HCT116 (cell line): ENCODE data around the gene CDHR3. TPM values are rescaled to one million over a fixed set of nuclear protein-coding genes. Genes with fewer than 3 reads are reported as not detected.
"Not testable (repeated sequence)": the region's sequence is repeated elsewhere in the genome, so short reads cannot be mapped to it uniquely, and the experiment has no call there.

ENCODE experiments used
- ATAC-seq: fragments of 200-7000 bp; cut with Tn5 transposase; 2 replicates; pipeline ENCODE4 v1.9.1; 2020; ENCODE audit warnings: mild to moderate bottlenecking, moderate library complexity
- BruUV-seq: library from RNA; stranded (reverse); fragments of 400-500 nt; replicated peaks from 2 replicates; lab custom pipeline; 2021; lab: Mats Ljungman, UMichigan
- CTCF ChIA-PET: fragments of 300-600 bp; sonication (Branson Sonifier 250); formaldehyde crosslinking; loops from one replicate; lab custom pipeline; 2021; ENCODE audit warnings: antibody characterized with exemption; lab: Charles Lee
- POLR2A ChIA-PET: fragments of 300-600, 350-600 bp; sonication (Branson Sonifier 250); formaldehyde crosslinking; loops from one replicate; lab custom pipeline; 2021; ENCODE audit warnings: antibody characterized with exemption; lab: Charles Lee
- RAD21 ChIA-PET, 2 experiments: fragments of 300-600 bp; sonication (Branson Sonifier 250); formaldehyde crosslinking; loops; one replicate each; lab custom pipeline; 2023; ENCODE audit warnings: low total read pairs in 2 of 2; ENCODE audit not compliant: uncharacterized antibody in 2 of 2, unreplicated experiment in 2 of 2, low non-redundant PET in 1 of 2; lab: Charles Lee
- DNase-seq: peaks from one replicate; pipeline ENCODE4 v3.0.0-alpha.2; 2010; ENCODE audit warnings: low read depth, low spot score
- H2AFZ ChIP-seq: fragments of 200-600 bp; shearing (Covaris generic), sonication (generic); 2 replicates; pipeline ENCODE4 v1.6.1; 2017; ENCODE audit warnings: low read depth, mixed run types, mixed read lengths, antibody characterized with exemption, low read length; ENCODE audit not compliant: poor library complexity, severe bottlenecking
- H3K27ac ChIP-seq: 2 replicates; pipeline ENCODE4 v1.5.1; 2012; ENCODE audit warnings: low read depth, low read length
- H3K27me3 ChIP-seq: fragments of 200-600 bp; sonication (generic); 2 replicates; pipeline ENCODE4 v1.6.1; 2016; ENCODE audit warnings: mixed run types, low read length, mixed read lengths; ENCODE audit not compliant: insufficient read depth
- H3K36me3 ChIP-seq, 2 experiments: fragments of 200-500 bp in 1 of 2; fragments of 200-600 bp in 1 of 2; sonication (Bioruptor generic) in 1 of 2; sonication (generic) in 1 of 2; 2 replicates each; pipeline versions ENCODE4 v1.5.1 to v1.6.1; 2014 to 2016; ENCODE audit warnings: low read length in 2 of 2, inconsistent platforms in 1 of 2, mixed read lengths in 1 of 2, mixed run types in 1 of 2; ENCODE audit not compliant: insufficient read depth in 2 of 2, control insufficient read depth in 1 of 2
- H3K4me1 ChIP-seq, 2 experiments: fragments of 200-600 bp in 1 of 2; sonication (generic) in 1 of 2; 2 replicates each; pipeline versions ENCODE4 v1.5.1 to v1.6.1; 2012 to 2017; ENCODE audit warnings: low read length in 2 of 2, inconsistent platforms in 1 of 2, mild to moderate bottlenecking in 1 of 2, mixed read lengths in 1 of 2, mixed run types in 1 of 2, moderate library complexity in 1 of 2; ENCODE audit not compliant: insufficient read depth in 2 of 2, control insufficient read depth in 1 of 2
- H3K4me2 ChIP-seq: fragments of 200-600 bp; sonication (generic); 2 replicates; pipeline ENCODE4 v1.6.1; 2017; ENCODE audit warnings: mixed run types, low read length, mixed read lengths
- H3K4me3 ChIP-seq, 2 experiments: fragments of 200-600 bp in 1 of 2; sonication (generic) in 1 of 2; replicated peaks in 1 of 2; 2 replicates each; pipeline ENCODE4 v1.5.1; 2011 to 2016; ENCODE audit warnings: low read length in 2 of 2, control low read depth in 1 of 2, low read depth in 1 of 2, mild to moderate bottlenecking in 1 of 2, mixed read lengths in 1 of 2, mixed run types in 1 of 2
- H3K79me2 ChIP-seq: fragments of 200-600 bp; sonication (generic); 2 replicates; pipeline ENCODE4 v1.6.1; 2017; ENCODE audit warnings: mild to moderate bottlenecking, mixed run types, low read length, moderate library complexity, mixed read lengths; ENCODE audit not compliant: insufficient read depth
- H3K9ac ChIP-seq: fragments of 200-600 bp; sonication (generic); 2 replicates; pipeline ENCODE4 v1.6.1; 2016; ENCODE audit warnings: low read length, mixed read lengths
- H3K9me2 ChIP-seq: fragments of 200-600 bp; sonication (generic), shearing (Covaris generic); 2 replicates; pipeline ENCODE4 v1.6.1; 2017; ENCODE audit warnings: mixed run types, mild to moderate bottlenecking, moderate library complexity; ENCODE audit not compliant: insufficient read depth
- H3K9me3 ChIP-seq, 2 experiments: fragments of 200-500 bp in 1 of 2; fragments of 200-600 bp in 1 of 2; sonication (Bioruptor generic) in 1 of 2; sonication (generic) in 1 of 2; 2 replicates each; pipeline ENCODE4 v1.6.1; 2014 to 2017; ENCODE audit warnings: low read length in 2 of 2, mixed read lengths in 2 of 2, inconsistent platforms in 1 of 2, low read depth in 1 of 2, mild to moderate bottlenecking in 1 of 2, mixed run types in 1 of 2, moderate library complexity in 1 of 2; ENCODE audit not compliant: control insufficient read depth in 1 of 2, insufficient read depth in 1 of 2
- H4K20me1 ChIP-seq: fragments of 200-600 bp; sonication (generic), shearing (Covaris generic); 2 replicates; pipeline ENCODE4 v1.6.1; 2017; ENCODE audit warnings: mixed run types, mild to moderate bottlenecking, moderate library complexity; ENCODE audit not compliant: insufficient read depth
- CBX3 ChIP-seq: IDR thresholded peaks from 2 replicates; pipeline ENCODE4 v1.6.1; 2012; ENCODE audit warnings: low read depth
- RAD21 ChIP-seq: IDR thresholded peaks from 2 replicates; pipeline ENCODE4 v1.6.1; 2012; ENCODE audit warnings: low read depth, mild to moderate bottlenecking
- TCF7L2 ChIP-seq: IDR thresholded peaks from 2 replicates; pipeline ENCODE4 v1.7.0; 2011; ENCODE audit warnings: borderline replicate concordance, inconsistent platforms; ENCODE audit not compliant: insufficient read depth, insufficient read length; ENCODE audit errors: extremely low read depth
- ZFX ChIP-seq: fragments of 450-650 bp; IDR thresholded peaks from 2 replicates; pipeline ENCODE4 v1.6.1; 2017
- intact Hi-C: fragments of 100-400 bp; cut with micrococcal nuclease; formaldehyde crosslinking; loops from 2 replicates; pipeline ENCODE4 v1.10.0; 2022
- total RNA-seq: library from RNA; stranded (reverse); gene quantifications from one replicate; pipeline ENCODE4 v1.2.1, GENCODE V29; 2021; ENCODE audit not compliant: unreplicated experiment
- TF ChIP-seq, protein P1 (sequence below): IDR thresholded peaks from 2 replicates; pipeline ENCODE4 v1.6.1; 2012
- TF ChIP-seq, protein P2 (sequence below), 3 experiments: fragments of 200-600 bp in 1 of 3; sonication (generic) in 1 of 3; IDR thresholded peaks in 2 of 3; conservative IDR thresholded peaks in 1 of 3; 2 replicates each; pipeline ENCODE4 v1.5.1; 2012 to 2017; ENCODE audit warnings: low read depth in 2 of 3, low read length in 2 of 3, antibody characterized with exemption in 1 of 3, borderline replicate concordance in 1 of 3, control low read depth in 1 of 3, mild to moderate bottlenecking in 1 of 3, mixed read lengths in 1 of 3, mixed run types in 1 of 3, moderate library complexity in 1 of 3; ENCODE audit not compliant: insufficient read depth in 1 of 3

Gene CDHR3
- total RNA-seq, 1 experiment from 2014 or later: 5.5 TPM

DNA sequence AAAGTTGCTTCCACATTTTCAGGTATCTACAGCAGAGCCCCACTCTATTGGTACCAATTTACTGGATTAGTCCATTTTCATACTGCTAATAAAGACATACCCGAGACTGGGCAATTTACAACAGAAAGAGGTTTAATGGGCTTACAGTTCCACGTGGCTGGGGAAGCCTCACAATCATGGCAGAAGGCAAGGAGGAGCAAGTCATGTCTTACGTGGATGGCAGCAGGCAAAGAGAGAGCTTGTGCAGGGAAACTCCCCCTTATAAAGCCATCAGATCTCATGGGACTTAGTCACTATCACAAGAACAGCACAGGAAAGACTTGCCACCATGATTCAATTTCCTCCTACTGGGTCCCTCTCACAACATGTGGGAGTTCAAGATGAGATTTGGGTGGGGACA, 44.7 kb downstream of the CDHR3 start:
- POLR2A ChIA-PET, H3K9me3 ChIP-seq, DNase-seq, BruUV-seq, RAD21 ChIA-PET, H3K27ac ChIP-seq, H3K79me2 ChIP-seq, H3K36me3 ChIP-seq, H3K9me2 ChIP-seq, H4K20me1 ChIP-seq, H3K27me3 ChIP-seq, ATAC-seq, H3K4me3 ChIP-seq, H3K4me2 ChIP-seq, H2AFZ ChIP-seq, H3K9ac ChIP-seq: not testable (repeated sequence)
- CTCF ChIA-PET: interaction anchor here (1.0 kb wide), 1 partner anchor 248 kb away, joined by 5 read pairs; no protein-coding TSS in a partner anchor
- peaks cover 8 to 12% of the 10 kb centered on the region in 2 experiments; a peak in 3 of 4 replicates for H3K4me1 ChIP-seq
- intact Hi-C loops: loop anchor here (5.0 kb wide), 1 partner anchor 75 kb away; no protein-coding TSS in a partner anchor

DNA sequence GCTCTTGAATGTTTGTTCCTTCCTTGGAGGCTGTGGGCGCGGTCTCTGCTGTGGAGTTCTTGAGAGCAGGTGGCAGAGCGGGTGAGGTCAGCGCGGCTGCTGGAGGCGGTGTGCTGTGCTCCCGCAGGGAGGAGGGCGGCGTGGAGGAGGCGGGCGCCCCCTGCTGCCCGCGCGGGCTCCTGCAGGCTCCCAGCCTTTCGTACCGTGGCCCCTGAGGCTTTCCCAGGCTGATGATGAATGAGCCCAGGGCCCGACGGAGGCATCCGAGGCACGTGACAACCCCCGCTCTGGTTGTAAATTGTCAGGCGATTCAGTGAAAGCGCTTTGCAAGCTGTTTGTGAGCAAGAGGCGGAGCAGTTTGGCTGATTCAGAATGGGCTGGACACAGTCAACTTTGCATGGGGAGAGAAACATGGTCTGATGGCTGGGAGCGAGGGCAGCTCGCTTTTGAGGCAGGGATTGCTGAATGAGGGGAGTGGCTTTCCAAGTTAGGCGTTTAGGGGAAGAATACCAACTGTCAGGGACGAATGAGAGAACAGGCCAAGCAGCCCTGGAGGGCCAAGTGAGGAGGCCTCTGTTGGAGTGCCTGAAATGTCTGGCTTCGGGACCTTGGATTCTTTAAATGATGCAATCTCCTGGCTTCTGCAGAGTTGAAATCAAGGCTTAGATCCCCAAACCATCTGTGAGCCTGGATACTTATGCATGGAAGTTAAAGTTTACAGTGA, 46.6 kb downstream of the CDHR3 start:
- TF ChIP-seq ZFX: no peak
- TF ChIP-seq RAD21: peak; percentile 98
- TF ChIP-seq, protein P1, sequence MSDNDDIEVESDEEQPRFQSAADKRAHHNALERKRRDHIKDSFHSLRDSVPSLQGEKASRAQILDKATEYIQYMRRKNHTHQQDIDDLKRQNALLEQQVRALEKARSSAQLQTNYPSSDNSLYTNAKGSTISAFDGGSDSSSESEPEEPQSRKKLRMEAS: peak; percentile 82
- peak; percentile 79 for TF ChIP-seq CBX3
- TF ChIP-seq, protein P2, sequence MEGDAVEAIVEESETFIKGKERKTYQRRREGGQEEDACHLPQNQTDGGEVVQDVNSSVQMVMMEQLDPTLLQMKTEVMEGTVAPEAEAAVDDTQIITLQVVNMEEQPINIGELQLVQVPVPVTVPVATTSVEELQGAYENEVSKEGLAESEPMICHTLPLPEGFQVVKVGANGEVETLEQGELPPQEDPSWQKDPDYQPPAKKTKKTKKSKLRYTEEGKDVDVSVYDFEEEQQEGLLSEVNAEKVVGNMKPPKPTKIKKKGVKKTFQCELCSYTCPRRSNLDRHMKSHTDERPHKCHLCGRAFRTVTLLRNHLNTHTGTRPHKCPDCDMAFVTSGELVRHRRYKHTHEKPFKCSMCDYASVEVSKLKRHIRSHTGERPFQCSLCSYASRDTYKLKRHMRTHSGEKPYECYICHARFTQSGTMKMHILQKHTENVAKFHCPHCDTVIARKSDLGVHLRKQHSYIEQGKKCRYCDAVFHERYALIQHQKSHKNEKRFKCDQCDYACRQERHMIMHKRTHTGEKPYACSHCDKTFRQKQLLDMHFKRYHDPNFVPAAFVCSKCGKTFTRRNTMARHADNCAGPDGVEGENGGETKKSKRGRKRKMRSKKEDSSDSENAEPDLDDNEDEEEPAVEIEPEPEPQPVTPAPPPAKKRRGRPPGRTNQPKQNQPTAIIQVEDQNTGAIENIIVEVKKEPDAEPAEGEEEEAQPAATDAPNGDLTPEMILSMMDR (IDR thresholded peaks at IDR 0.05 in 2 of 3, conservative IDR thresholded peaks at IDR 0.05 in 1 of 3; ENCODE audit: borderline replicate concordance in 1 of 3, insufficient read depth in 1 of 3, low read depth in 2 of 3, low read length in 2 of 3): peak; percentile 96 to 98 (median 97)
- TF ChIP-seq TCF7L2: no peak
- TF ChIP-seq, all 23 proteins: peak for 4
- BruUV-seq: no TSS peak
- peak overlapping the region in 1 of 2 experiments; percentile 19; a peak in 2 of 4 replicates for H3K4me3 ChIP-seq
- intact Hi-C loops: loop anchor here (1.0 to 5.0 kb wide), 3 partner anchors 77 to 357 kb away; no protein-coding TSS in a partner anchor
- no peak overlapping the region for H3K27ac ChIP-seq
- RAD21 ChIA-PET: no interaction called here
- H3K4me1 ChIP-seq: peaks cover 8 to 12% of the 10 kb centered on the region in 2 experiments; a peak in 3 of 4 replicates
- H3K27me3 ChIP-seq: no peaks in the 10 kb centered on the region
- POLR2A ChIA-PET: no interaction called here
- H3K9me3 ChIP-seq: no peaks in the 10 kb centered on the region
- no peaks in the 10 kb centered on the region for H3K36me3 ChIP-seq
- peak overlapping the region; percentile 69 for H3K4me2 ChIP-seq
- peak; percentile 99 for ATAC-seq
- H3K9ac ChIP-seq: no peak overlapping the region; the same call in 1 of the 2 replicates
- peak; percentile 63 for DNase-seq
- no peaks in the 10 kb centered on the region for H3K79me2 ChIP-seq
- H2AFZ ChIP-seq: peak overlapping the region; percentile 89
- H3K9me2 ChIP-seq: no peaks in the 10 kb centered on the region
- H4K20me1 ChIP-seq: no peaks in the 10 kb centered on the region
- CTCF ChIA-PET: interaction anchor here (1.0 to 1.7 kb wide), 5 partner anchors 20 to 357 kb away, joined by 3 to 9 read pairs (median 3); no protein-coding TSS in a partner anchor
